Mononuclear cell (primary cell): ENCODE data around the gene KCTD1. TPM values are rescaled to one million over a fixed set of nuclear protein-coding genes. Genes with fewer than 3 reads are reported as not detected.

Experiments
- H3K27me3 ChIP-seq: 2 replicates; pipeline ENCODE4 v1.6.0; 2011; ENCODE audit warnings: low read length, control low read depth; ENCODE audit not compliant: insufficient read depth
- H3K4me1 ChIP-seq: 2 replicates; pipeline ENCODE4 v1.5.1; 2011; ENCODE audit warnings: mild to moderate bottlenecking, low read length, control low read depth; ENCODE audit not compliant: insufficient read depth
- H3K4me3 ChIP-seq: 2 replicates; pipeline ENCODE4 v1.5.1; 2011; ENCODE audit warnings: mild to moderate bottlenecking, low read length, moderate library complexity
- H3K9me3 ChIP-seq: 2 replicates; pipeline ENCODE4 v1.5.1; 2011; ENCODE audit warnings: low read depth, mild to moderate bottlenecking, control low read depth, low read length
- total RNA-seq: library from RNA; depleted of rRNA; stranded (reverse); fragments of >200 nt; gene quantifications from one replicate; pipeline ENCODE4 v1.2.3, GENCODE V29; 2012

Gene KCTD1
- total RNA-seq, 1 donor = 1.3 TPM

- no peaks in the 10 kb centered on the region for H3K27me3 ChIP-seq
- H3K4me1 ChIP-seq = no peaks in the 10 kb centered on the region
- H3K9me3 ChIP-seq = no peaks in the 10 kb centered on the region
- no peak overlapping the region for H3K4me3 ChIP-seq
These were observed 32.5 kb downstream of the KCTD1 start for GRCh38 chr18:26515643-26516487.

- H3K4me1 ChIP-seq = no peaks in the 10 kb centered on the region
- no peaks in the 10 kb centered on the region for H3K27me3 ChIP-seq
- no peaks in the 10 kb centered on the region for H3K9me3 ChIP-seq
- H3K4me3 ChIP-seq = no peak overlapping the region
These were observed 36.8 kb downstream of the KCTD1 start for GRCh38 chr18:26511339-26512071.

DNA sequence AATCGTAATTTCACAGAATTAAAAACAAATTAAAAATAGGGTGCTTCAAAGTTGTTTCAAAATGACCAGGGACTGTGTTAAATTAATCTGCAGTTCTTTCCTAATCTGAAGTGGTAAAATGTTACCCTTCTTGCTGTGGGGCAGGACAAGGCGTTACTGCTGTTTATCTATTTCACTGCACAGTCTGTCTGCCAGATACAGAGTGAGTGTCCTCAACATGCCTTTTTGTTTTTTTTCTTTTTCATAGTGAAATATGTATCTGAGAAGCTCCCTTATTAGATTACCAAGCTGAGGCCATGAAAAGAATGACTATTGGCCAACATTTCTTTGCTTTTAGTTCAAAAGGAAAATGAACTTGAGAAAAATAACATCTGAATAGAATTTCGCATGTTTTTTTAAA lies 38.0 kb downstream of the KCTD1 start:
- Histone ChIP-seq H3K4me3 (no peak overlapping the region), H3K4me1 (no peaks in the 10 kb centered on the region), H3K9me3 (no peaks in the 10 kb centered on the region), H3K27me3 (no peaks in the 10 kb centered on the region)

DNA sequence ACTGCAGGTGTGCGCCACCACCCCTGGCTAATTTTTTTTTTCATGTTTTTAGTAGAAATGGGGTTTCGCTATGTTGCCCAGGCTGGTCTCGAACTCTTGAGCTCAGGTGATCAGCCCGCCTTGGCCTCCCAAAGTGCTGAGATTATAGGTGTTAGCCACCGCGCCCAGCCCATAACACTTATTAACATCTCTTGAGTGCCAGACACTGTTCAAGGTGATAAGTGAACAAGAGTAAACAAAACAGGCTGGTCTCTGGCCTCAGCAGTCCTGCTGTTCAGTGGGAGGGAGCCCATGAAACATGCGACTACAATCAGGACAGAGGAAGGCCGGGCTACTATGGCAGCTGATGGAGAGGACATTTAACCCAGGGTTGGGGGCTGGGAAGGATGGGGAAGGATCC lies 42.3 kb downstream of the KCTD1 start:
- no peaks in the 10 kb centered on the region for H3K9me3 ChIP-seq
- no peaks in the 10 kb centered on the region for H3K27me3 ChIP-seq
- H3K4me1 ChIP-seq = no peaks in the 10 kb centered on the region
- H3K4me3 ChIP-seq = no peak overlapping the region

DNA sequence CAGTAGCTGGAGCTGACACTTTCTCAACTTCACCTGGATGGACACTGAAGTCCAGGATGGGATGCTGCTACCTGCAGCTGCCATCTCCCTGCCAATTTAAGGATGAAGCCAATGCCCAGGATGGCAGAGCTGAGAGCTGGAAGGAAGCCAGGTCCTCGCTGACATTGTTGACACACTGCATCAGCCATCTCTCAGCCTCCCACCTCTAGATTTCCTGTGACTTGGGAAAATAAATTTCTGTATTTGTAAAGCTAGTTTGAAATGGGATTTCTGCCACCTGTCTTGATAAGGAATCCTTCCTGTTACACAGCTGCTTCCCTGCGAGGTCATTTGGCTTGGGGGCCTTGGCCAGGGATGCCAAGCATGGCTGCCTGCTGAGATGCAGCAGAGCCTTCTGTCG lies 43.5 kb downstream of the KCTD1 start:
- H3K27me3 ChIP-seq = no peaks in the 10 kb centered on the region

DNA sequence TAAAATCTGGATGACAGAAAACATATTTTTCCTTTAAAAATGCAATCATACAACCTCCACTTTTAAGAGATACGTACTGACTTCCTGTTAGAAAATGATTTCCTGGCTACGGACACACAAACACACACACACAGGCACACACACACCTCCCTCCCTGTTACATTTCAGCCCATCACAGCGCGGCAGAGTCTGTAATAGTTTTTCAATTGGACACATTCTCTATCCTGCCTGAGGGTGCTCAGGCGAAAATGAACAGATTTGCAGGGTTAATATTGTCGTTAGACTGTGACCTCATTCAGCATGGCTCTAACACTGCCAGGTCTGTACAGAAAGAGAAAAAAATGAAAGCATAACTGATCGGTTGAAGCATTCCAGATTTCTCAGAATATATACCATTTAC lies 45.0 kb downstream of the KCTD1 start:
- H3K4me3 ChIP-seq = no peak overlapping the region
- H3K9me3 ChIP-seq = no peaks in the 10 kb centered on the region
- H3K27me3 ChIP-seq = no peaks in the 10 kb centered on the region
- H3K4me1 ChIP-seq = no peaks in the 10 kb centered on the region

More for the DNA sequence above, 43.5 kb downstream of the KCTD1 start:
- Histone ChIP-seq H3K4me1 (no peaks in the 10 kb centered on the region), H3K4me3 (no peak overlapping the region), H3K9me3 (no peaks in the 10 kb centered on the region)

GRCh38 chr18:26502823-26503222 lies 45.5 kb downstream of the KCTD1 start:
- H3K4me3 ChIP-seq = no peak overlapping the region

DNA sequence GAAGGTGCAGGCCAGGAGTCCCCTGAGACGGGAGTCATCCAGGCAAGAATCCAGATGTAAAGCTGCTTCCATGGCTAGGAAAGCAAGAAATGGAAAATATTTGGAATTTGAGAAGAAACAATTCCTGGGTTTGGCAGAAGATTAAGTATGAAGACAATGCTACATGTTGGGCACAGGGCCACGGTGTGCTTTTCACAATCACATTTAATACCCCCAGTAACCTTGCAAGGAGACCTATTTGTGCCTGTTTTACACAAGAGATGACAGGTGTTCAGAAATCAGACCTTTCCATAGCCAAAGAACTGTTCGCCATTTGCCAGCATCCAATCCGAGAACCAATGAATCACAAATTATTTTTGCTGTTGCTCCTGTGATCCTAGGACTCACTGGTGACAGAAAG lies 50.5 kb downstream of the KCTD1 start:
- no peaks in the 10 kb centered on the region for H3K27me3 ChIP-seq
- no peak overlapping the region for H3K4me3 ChIP-seq
- no peaks in the 10 kb centered on the region for H3K9me3 ChIP-seq
- no peaks in the 10 kb centered on the region for H3K4me1 ChIP-seq

More at GRCh38 chr18:26502823-26503222, 45.5 kb downstream of the KCTD1 start:
- Histone ChIP-seq H3K9me3 (no peaks in the 10 kb centered on the region), H3K27me3 (no peaks in the 10 kb centered on the region), H3K4me1 (no peaks in the 10 kb centered on the region)

- Histone ChIP-seq H3K4me1 (no peaks in the 10 kb centered on the region), H3K9me3 (no peaks in the 10 kb centered on the region), H3K27me3 (no peaks in the 10 kb centered on the region), H3K4me3 (no peak overlapping the region)
These were observed 51.8 kb downstream of the KCTD1 start for GRCh38 chr18:26496528-26496927.

DNA sequence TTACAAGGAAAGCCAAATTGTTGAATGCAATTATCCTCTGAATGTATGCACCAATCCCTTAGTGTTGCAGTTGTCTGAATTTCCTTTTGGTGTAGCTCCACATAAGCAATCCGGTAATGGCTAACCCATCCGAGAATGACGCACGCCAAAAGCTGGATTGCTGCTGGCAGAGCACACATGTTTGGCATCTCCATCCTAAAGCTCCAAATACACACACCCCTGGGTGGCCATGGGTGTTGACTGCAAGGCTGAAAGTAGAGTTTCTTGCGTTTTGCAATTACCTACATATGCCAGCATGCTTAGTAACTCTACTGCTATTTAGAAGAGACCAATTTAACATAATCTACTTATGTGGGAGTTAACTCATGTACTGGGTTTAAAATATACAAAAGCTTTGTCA lies 53.1 kb downstream of the KCTD1 start:
- H3K27me3 ChIP-seq = no peaks in the 10 kb centered on the region
- H3K4me1 ChIP-seq = no peaks in the 10 kb centered on the region
- no peaks in the 10 kb centered on the region for H3K9me3 ChIP-seq
- H3K4me3 ChIP-seq = no peak overlapping the region

- Histone ChIP-seq H3K9me3 (no peaks in the 10 kb centered on the region), H3K27me3 (no peaks in the 10 kb centered on the region), H3K4me3 (no peak overlapping the region)
These were observed 55.3 kb downstream of the KCTD1 start for GRCh38 chr18:26493021-26493420.

GRCh38 chr18:26491194-26491816 lies 57.0 kb downstream of the KCTD1 start:
- no peaks in the 10 kb centered on the region for H3K4me1 ChIP-seq
- no peaks in the 10 kb centered on the region for H3K9me3 ChIP-seq
- no peaks in the 10 kb centered on the region for H3K27me3 ChIP-seq
- no peak overlapping the region for H3K4me3 ChIP-seq

More at GRCh38 chr18:26493021-26493420, 55.3 kb downstream of the KCTD1 start:
- H3K4me1 ChIP-seq = no peaks in the 10 kb centered on the region

DNA sequence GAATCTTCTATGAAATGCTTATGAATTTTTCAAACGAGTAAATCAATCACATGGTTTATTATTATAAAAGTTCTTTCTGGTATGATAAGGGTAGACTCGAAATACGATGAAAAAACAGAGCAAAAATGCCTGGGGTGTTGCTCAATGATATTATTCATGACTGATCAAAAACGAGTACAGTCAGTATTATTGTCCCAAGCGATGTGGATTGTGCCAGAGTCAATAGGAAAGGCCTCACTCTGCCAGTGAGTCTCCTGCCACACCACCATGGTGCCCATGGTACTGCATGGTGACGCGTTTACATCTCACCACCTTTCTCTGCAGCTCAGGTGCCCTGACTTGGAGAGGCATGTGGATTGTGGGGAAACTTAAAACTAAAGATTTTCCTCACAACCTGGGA lies 58.5 kb downstream of the KCTD1 start:
- Histone ChIP-seq H3K4me3 (no peak overlapping the region), H3K27me3 (no peaks in the 10 kb centered on the region), H3K4me1 (no peaks in the 10 kb centered on the region), H3K9me3 (no peaks in the 10 kb centered on the region)

DNA sequence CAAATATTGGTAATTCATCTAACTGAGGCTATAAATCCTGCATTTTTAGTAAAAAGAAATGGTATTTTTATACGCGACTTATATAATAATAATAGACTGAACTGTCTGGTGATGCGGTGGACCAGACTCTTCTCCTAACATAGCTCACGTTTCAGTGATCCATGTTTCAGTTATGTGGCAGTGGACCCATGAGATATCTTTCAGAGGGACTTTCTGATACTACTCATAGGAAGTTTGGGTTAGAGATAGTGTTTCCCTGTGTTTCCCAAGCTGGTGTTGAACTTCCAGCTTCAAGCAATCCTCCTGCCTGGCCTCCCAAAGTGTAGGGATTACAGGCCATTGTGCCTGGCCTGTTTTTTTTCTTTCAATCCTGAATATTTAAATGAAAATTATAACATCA lies 59.2 kb downstream of the KCTD1 start:
- Histone ChIP-seq H3K4me3 (no peak overlapping the region), H3K9me3 (no peaks in the 10 kb centered on the region), H3K27me3 (no peaks in the 10 kb centered on the region), H3K4me1 (no peaks in the 10 kb centered on the region)

DNA sequence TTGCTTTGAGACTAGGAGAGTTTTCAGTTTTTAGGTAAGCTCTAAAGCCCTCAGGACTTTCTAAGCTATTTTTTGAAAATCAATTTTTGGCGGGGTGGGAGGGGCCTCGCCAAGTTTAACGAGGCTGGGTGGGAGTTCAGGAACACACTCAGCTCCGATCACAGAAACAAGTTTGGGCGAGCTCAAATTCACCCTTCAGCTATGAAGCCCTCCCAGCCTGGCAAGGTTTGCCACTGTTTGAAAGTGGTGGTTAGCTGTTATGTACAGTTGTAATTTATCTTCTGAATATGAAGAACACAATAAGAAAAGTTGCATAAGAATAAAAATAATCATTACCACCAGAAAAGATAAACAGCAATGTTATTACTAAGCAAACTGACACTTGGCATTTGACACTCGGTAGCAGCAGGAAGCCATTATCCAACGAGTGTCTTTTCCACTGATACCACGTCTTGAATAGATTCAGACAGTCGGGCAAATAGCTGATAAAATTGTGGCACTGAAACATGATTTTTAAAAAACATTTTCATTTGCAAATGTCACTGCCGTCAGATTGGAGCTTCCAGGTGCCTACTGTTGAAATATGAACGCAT lies 59.8 kb downstream of the KCTD1 start:
- no peaks in the 10 kb centered on the region for H3K4me1 ChIP-seq
- H3K9me3 ChIP-seq = no peaks in the 10 kb centered on the region
- H3K27me3 ChIP-seq = no peaks in the 10 kb centered on the region
- H3K4me3 ChIP-seq = no peak overlapping the region
